ENCODE measurements around the gene SCYL2.
"Not testable (repeated sequence)": the region's sequence is repeated elsewhere in the genome, so short reads cannot be mapped to it uniquely, and the experiment has no call there.

- TF ChIP-seq POLR2A (IDR thresholded peaks at IDR 0.05); CTCF (IDR thresholded peaks at IDR 0.05 in 4 of 5, conservative IDR thresholded peaks at IDR 0.05 in 1 of 5): not testable (repeated sequence)
Measured at GRCh38 chr12:100342897-100343296, 75.9 kb downstream of the SCYL2 start.

All from gastrocnemius medialis (tissue), 4 donors.